Thyroid gland (tissue), 4 donors: ENCODE measurements around the gene DES.

Experiments
- CTCF ChIP-seq, 6 experiments: fragments of 200-600 bp in 3 of 6; fragments of 450-650 bp in 3 of 6; sonication (generic) in 3 of 6; IDR thresholded peaks; one replicate each; pipeline ENCODE4 v1.5.1; 2016 to 2019; ENCODE audit warnings: antibody characterized with exemption in 6 of 6, mild to moderate bottlenecking in 2 of 6, inconsistent platforms in 1 of 6, moderate library complexity in 1 of 6
- POLR2A ChIP-seq, 2 donors: fragments of 450-650 bp; IDR thresholded peaks; one replicate each; pipeline ENCODE4 v1.6.1; 2017; ENCODE audit warnings: antibody characterized with exemption in 2 of 2, mild to moderate bottlenecking in 2 of 2, moderate library complexity in 1 of 2

DNA sequence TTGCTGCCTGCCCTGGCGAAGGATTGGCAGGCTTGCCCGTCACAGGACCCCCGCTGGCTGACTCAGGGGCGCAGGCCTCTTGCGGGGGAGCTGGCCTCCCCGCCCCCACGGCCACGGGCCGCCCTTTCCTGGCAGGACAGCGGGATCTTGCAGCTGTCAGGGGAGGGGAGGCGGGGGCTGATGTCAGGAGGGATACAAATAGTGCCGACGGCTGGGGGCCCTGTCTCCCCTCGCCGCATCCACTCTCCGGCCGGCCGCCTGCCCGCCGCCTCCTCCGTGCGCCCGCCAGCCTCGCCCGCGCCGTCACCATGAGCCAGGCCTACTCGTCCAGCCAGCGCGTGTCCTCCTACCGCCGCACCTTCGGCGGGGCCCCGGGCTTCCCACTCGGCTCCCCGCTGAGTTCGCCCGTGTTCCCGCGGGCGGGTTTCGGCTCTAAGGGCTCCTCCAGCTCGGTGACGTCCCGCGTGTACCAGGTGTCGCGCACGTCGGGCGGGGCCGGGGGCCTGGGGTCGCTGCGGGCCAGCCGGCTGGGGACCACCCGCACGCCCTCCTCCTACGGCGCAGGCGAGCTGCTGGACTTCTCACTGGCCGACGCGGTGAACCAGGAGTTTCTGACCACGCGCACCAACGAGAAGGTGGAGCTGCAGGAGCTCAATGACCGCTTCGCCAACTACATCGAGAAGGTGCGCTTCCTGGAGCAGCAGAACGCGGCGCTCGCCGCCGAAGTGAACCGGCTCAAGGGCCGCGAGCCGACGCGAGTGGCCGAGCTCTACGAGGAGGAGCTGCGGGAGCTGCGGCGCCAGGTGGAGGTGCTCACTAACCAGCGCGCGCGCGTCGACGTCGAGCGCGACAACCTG, at the start of gene DES:
- no peak for TF ChIP-seq CTCF (IDR thresholded peaks at IDR 0.05)
- no peak for TF ChIP-seq POLR2A (IDR thresholded peaks at IDR 0.05)
